Activated naive CD4-positive, alpha-beta T cell treated with anti-CD3 and anti-CD28 coated beads, Interleukin-2, amount 50 U/mL, for 24 hours (primary cell): Measurements from ENCODE around the gene MAMDC2.

Experiments used
- H3K27ac Mint-ChIP-seq: one replicate; pipeline ENCODE4 v1.8.0; 2021; ENCODE audit warnings: mild to moderate bottlenecking, mixed read lengths
- H3K27me3 Mint-ChIP-seq: one replicate; pipeline ENCODE4 v1.8.0; 2021; ENCODE audit warnings: mixed read lengths
- H3K36me3 Mint-ChIP-seq: one replicate; pipeline ENCODE4 v1.8.0; 2021; ENCODE audit warnings: mixed read lengths
- H3K4me1 Mint-ChIP-seq: one replicate; pipeline ENCODE4 v1.8.0; 2021; ENCODE audit warnings: mixed read lengths
- H3K4me3 Mint-ChIP-seq: one replicate; pipeline ENCODE4 v1.8.0; 2021; ENCODE audit warnings: mild to moderate bottlenecking, mixed read lengths
- H3K9me3 Mint-ChIP-seq: one replicate; pipeline ENCODE4 v1.8.0; 2021; ENCODE audit warnings: mixed read lengths

The MAMDC2 gene

GRCh38 chr9:70105147-70105546 is 61.5 kb downstream of the MAMDC2 start:
- Mint-ChIP-seq H3K36me3 (no peaks in the 10 kb centered on the region), H3K4me1 (peaks cover 1% of the 10 kb centered on the region), H3K27me3 (peaks cover 5% of the 10 kb centered on the region), H3K27ac (no peak overlapping the region), H3K4me3 (no peak overlapping the region), H3K9me3 (no peaks in the 10 kb centered on the region)

- Mint-ChIP-seq H3K9me3 (no peaks in the 10 kb centered on the region), H3K27ac (no peak overlapping the region), H3K4me3 (no peak overlapping the region), H3K4me1 (peaks cover 13% of the 10 kb centered on the region), H3K36me3 (no peaks in the 10 kb centered on the region), H3K27me3 (peaks cover 6% of the 10 kb centered on the region)
Measured at GRCh38 chr9:70106571-70106970, 62.9 kb downstream of the MAMDC2 start.

- no peak overlapping the region for H3K27ac Mint-ChIP-seq
- H3K9me3 Mint-ChIP-seq: no peaks in the 10 kb centered on the region
- no peak overlapping the region for H3K4me3 Mint-ChIP-seq
- peaks cover 13% of the 10 kb centered on the region for H3K4me1 Mint-ChIP-seq
- H3K27me3 Mint-ChIP-seq: peaks cover 7% of the 10 kb centered on the region
- H3K36me3 Mint-ChIP-seq: no peaks in the 10 kb centered on the region
Measured at GRCh38 chr9:70107558-70107957, 63.9 kb downstream of the MAMDC2 start.

- no peaks in the 10 kb centered on the region for H3K36me3 Mint-ChIP-seq
- no peak overlapping the region for H3K27ac Mint-ChIP-seq
Measured at GRCh38 chr9:70108181-70108580, 64.5 kb downstream of the MAMDC2 start.

GRCh38 chr9:70110194-70111041 is 66.8 kb downstream of the MAMDC2 start:
- H3K27ac Mint-ChIP-seq: no peak overlapping the region
- H3K4me3 Mint-ChIP-seq: no peak overlapping the region
- no peaks in the 10 kb centered on the region for H3K36me3 Mint-ChIP-seq
- H3K27me3 Mint-ChIP-seq: peaks cover 5% of the 10 kb centered on the region
- no peaks in the 10 kb centered on the region for H3K9me3 Mint-ChIP-seq
- H3K4me1 Mint-ChIP-seq: peaks cover 13% of the 10 kb centered on the region

More at GRCh38 chr9:70108181-70108580, 64.5 kb downstream of the MAMDC2 start:
- Mint-ChIP-seq H3K9me3 (no peaks in the 10 kb centered on the region), H3K4me3 (no peak overlapping the region), H3K27me3 (peaks cover 6% of the 10 kb centered on the region), H3K4me1 (peaks cover 13% of the 10 kb centered on the region)

GRCh38 chr9:70111042-70111602 is 67.5 kb downstream of the MAMDC2 start:
- Mint-ChIP-seq H3K27me3 (peaks cover 6% of the 10 kb centered on the region), H3K4me3 (no peak overlapping the region), H3K27ac (no peak overlapping the region), H3K4me1 (peaks cover 13% of the 10 kb centered on the region), H3K9me3 (no peaks in the 10 kb centered on the region), H3K36me3 (no peaks in the 10 kb centered on the region)

- Mint-ChIP-seq H3K27me3 (peaks cover 6% of the 10 kb centered on the region), H3K4me1 (peaks cover 13% of the 10 kb centered on the region), H3K9me3 (no peaks in the 10 kb centered on the region), H3K36me3 (no peaks in the 10 kb centered on the region), H3K4me3 (no peak overlapping the region), H3K27ac (no peak overlapping the region)
Measured at GRCh38 chr9:70111641-70112236, 68.1 kb downstream of the MAMDC2 start.

GRCh38 chr9:70112981-70113380 is 69.3 kb downstream of the MAMDC2 start:
- Mint-ChIP-seq H3K4me3 (no peak overlapping the region), H3K36me3 (no peaks in the 10 kb centered on the region), H3K9me3 (no peaks in the 10 kb centered on the region), H3K27me3 (peaks cover 6% of the 10 kb centered on the region), H3K27ac (no peak overlapping the region), H3K4me1 (peaks cover 13% of the 10 kb centered on the region)

- Mint-ChIP-seq H3K36me3 (no peaks in the 10 kb centered on the region), H3K4me3 (no peak overlapping the region), H3K4me1 (peaks cover 13% of the 10 kb centered on the region), H3K27me3 (peaks cover 6% of the 10 kb centered on the region), H3K9me3 (no peaks in the 10 kb centered on the region), H3K27ac (no peak overlapping the region)
Measured at GRCh38 chr9:70113403-70114022, 69.9 kb downstream of the MAMDC2 start.

GRCh38 chr9:70114898-70115297 is 71.2 kb downstream of the MAMDC2 start:
- H3K27me3 Mint-ChIP-seq: peaks cover 4% of the 10 kb centered on the region
- no peak overlapping the region for H3K27ac Mint-ChIP-seq
- H3K36me3 Mint-ChIP-seq: no peaks in the 10 kb centered on the region
- peaks cover 13% of the 10 kb centered on the region for H3K4me1 Mint-ChIP-seq
- no peak overlapping the region for H3K4me3 Mint-ChIP-seq
- no peaks in the 10 kb centered on the region for H3K9me3 Mint-ChIP-seq

GRCh38 chr9:70117835-70118319 is 74.2 kb downstream of the MAMDC2 start:
- no peaks in the 10 kb centered on the region for H3K9me3 Mint-ChIP-seq
- H3K27me3 Mint-ChIP-seq: peaks cover 1% of the 10 kb centered on the region
- no peaks in the 10 kb centered on the region for H3K4me1 Mint-ChIP-seq
- H3K4me3 Mint-ChIP-seq: no peak overlapping the region
- H3K36me3 Mint-ChIP-seq: no peaks in the 10 kb centered on the region
- H3K27ac Mint-ChIP-seq: no peak overlapping the region

GRCh38 chr9:70119786-70120185 is 76.1 kb downstream of the MAMDC2 start:
- H3K4me3 Mint-ChIP-seq: no peak overlapping the region
- H3K27me3 Mint-ChIP-seq: peaks cover 1% of the 10 kb centered on the region
- no peaks in the 10 kb centered on the region for H3K9me3 Mint-ChIP-seq
- no peak overlapping the region for H3K27ac Mint-ChIP-seq
- no peaks in the 10 kb centered on the region for H3K4me1 Mint-ChIP-seq
- no peaks in the 10 kb centered on the region for H3K36me3 Mint-ChIP-seq

GRCh38 chr9:70120834-70121510 is 77.3 kb downstream of the MAMDC2 start:
- Mint-ChIP-seq H3K9me3 (no peaks in the 10 kb centered on the region), H3K4me3 (no peak overlapping the region), H3K27me3 (peaks cover under 1% of the 10 kb centered on the region), H3K4me1 (no peaks in the 10 kb centered on the region), H3K27ac (no peak overlapping the region), H3K36me3 (no peaks in the 10 kb centered on the region)

- Mint-ChIP-seq H3K27me3 (no peaks in the 10 kb centered on the region), H3K9me3 (no peaks in the 10 kb centered on the region), H3K4me3 (no peak overlapping the region), H3K27ac (no peak overlapping the region), H3K4me1 (no peaks in the 10 kb centered on the region), H3K36me3 (no peaks in the 10 kb centered on the region)
Measured at GRCh38 chr9:70121818-70122436, 78.3 kb downstream of the MAMDC2 start.

GRCh38 chr9:70123695-70124094 is 80.0 kb downstream of the MAMDC2 start:
- no peak overlapping the region for H3K4me3 Mint-ChIP-seq
- no peaks in the 10 kb centered on the region for H3K4me1 Mint-ChIP-seq
- H3K27me3 Mint-ChIP-seq: no peaks in the 10 kb centered on the region
- no peak overlapping the region for H3K27ac Mint-ChIP-seq
- H3K9me3 Mint-ChIP-seq: no peaks in the 10 kb centered on the region
- no peaks in the 10 kb centered on the region for H3K36me3 Mint-ChIP-seq
